ENCODE results near the gene SORCS2. TPM values are rescaled to one million over a fixed set of nuclear protein-coding genes. Genes with fewer than 3 reads are reported as not detected.

SORCS2 gene
- total RNA-seq, 2 experiments from 2014 or later = 0.03 TPM; not detected in 1

DNA sequence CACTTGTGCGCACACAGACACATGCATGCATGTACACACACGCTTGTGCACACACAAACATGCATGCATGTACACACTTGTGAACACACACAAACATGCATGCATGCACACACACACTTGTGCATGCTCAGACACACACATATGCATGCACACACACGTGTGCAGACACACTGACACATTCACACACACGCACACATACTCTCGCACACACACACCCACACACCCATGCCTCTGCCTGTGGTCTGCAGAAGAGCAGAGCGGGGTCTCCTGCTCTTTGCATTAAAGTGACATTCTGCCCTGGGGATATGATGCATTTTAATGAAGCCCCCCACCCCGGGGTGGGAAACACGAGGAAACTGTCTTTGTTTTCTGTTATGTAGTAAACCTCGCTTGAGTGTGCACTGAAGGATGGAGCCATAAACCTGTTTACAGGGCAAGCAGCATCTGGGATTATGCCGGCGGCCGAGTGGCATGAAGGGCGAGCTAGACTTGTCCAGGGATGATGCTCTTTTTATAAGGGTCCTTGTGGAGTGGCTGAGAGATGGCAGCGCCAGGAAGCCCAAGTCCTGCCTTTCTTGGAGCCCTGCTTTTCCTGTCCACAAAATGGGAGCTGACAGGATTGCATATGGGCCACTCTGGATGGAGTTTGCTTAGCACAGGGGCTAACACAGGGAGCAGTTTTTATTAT lies 224.6 kb downstream of the SORCS2 start:
- ChIA-PET CTCF (ENCODE audit: unreplicated experiment) (no interaction called here), POLR2A (no interaction called here)
- Histone ChIP-seq H3K9me2 (ENCODE audit: insufficient read depth, low read length) (no peaks in the 10 kb centered on the region), H3K79me2 (ENCODE audit: insufficient read depth, low read depth, low read length) (no peaks in the 10 kb centered on the region), H3K9me3 (ENCODE audit: low read length) (no peaks in the 10 kb centered on the region), H3K4me2 (ENCODE audit: low read length) (no peak overlapping the region), H3K4me1 (ENCODE audit: insufficient read depth, low read length, poor library complexity, severe bottlenecking) (no peaks in the 10 kb centered on the region), H3K27ac (ENCODE audit: low read depth, low read length, poor library complexity, severe bottlenecking) (no peak overlapping the region), H3K4me3 (ENCODE audit: low read depth, low read length, poor library complexity, severe bottlenecking) (no peak overlapping the region), H2AFZ (ENCODE audit: low read length) (no peak overlapping the region), H4K20me1 (ENCODE audit: insufficient read depth, low read length) (no peaks in the 10 kb centered on the region), H3K36me3 (ENCODE audit: insufficient read depth, low read length) (no peaks in the 10 kb centered on the region)
- no peak for TF ChIP-seq EZH2phosphoT487 (IDR thresholded peaks at IDR 0.05; ENCODE audit: borderline replicate concordance, low read depth, low read length)
- TF ChIP-seq, protein P1, sequence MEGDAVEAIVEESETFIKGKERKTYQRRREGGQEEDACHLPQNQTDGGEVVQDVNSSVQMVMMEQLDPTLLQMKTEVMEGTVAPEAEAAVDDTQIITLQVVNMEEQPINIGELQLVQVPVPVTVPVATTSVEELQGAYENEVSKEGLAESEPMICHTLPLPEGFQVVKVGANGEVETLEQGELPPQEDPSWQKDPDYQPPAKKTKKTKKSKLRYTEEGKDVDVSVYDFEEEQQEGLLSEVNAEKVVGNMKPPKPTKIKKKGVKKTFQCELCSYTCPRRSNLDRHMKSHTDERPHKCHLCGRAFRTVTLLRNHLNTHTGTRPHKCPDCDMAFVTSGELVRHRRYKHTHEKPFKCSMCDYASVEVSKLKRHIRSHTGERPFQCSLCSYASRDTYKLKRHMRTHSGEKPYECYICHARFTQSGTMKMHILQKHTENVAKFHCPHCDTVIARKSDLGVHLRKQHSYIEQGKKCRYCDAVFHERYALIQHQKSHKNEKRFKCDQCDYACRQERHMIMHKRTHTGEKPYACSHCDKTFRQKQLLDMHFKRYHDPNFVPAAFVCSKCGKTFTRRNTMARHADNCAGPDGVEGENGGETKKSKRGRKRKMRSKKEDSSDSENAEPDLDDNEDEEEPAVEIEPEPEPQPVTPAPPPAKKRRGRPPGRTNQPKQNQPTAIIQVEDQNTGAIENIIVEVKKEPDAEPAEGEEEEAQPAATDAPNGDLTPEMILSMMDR (conservative IDR thresholded peaks at IDR 0.05; ENCODE audit: low read length) = no peak
- no peak for DNase-seq (ENCODE audit: low spot score)
- no TSS peak for BruUV-seq (replicated peaks)
- intact Hi-C loops (cut with micrococcal nuclease; ENCODE audit: unreplicated experiment) = no loop called here

DNA sequence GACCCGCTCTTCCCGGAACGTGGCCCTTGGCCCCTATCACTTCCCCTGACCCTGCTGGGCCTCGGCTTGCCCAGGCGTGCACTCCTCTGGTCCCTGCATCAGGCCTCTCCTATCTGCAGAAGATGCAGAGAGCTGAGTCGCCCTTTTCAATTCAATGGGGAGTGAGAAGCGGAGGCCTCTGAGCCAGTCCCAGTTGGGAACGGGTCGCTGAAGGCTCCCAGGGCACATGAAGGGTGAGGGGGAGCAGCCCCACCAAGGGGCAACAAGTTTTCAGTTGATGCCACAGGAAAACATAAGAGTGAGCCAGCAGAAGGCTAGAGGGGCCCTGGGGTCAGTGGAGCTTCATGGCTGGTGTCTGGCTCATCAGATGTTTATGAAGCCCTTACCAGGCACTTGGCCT lies 225.3 kb downstream of the SORCS2 start:
- CTCF ChIA-PET (ENCODE audit: unreplicated experiment) = no interaction called here

More for the DNA sequence above, 225.3 kb downstream of the SORCS2 start:
- Histone ChIP-seq H2AFZ (ENCODE audit: low read length) (no peak overlapping the region), H3K27ac (ENCODE audit: low read depth, low read length, poor library complexity, severe bottlenecking) (no peak overlapping the region), H3K9me3 (ENCODE audit: low read length) (no peaks in the 10 kb centered on the region), H4K20me1 (ENCODE audit: insufficient read depth, low read length) (no peaks in the 10 kb centered on the region), H3K4me1 (ENCODE audit: insufficient read depth, low read length, poor library complexity, severe bottlenecking) (no peaks in the 10 kb centered on the region), H3K4me2 (ENCODE audit: low read length) (no peak overlapping the region), H3K36me3 (ENCODE audit: insufficient read depth, low read length) (no peaks in the 10 kb centered on the region), H3K79me2 (ENCODE audit: insufficient read depth, low read depth, low read length) (no peaks in the 10 kb centered on the region), H3K4me3 (ENCODE audit: low read depth, low read length, poor library complexity, severe bottlenecking) (no peak overlapping the region), H3K9me2 (ENCODE audit: insufficient read depth, low read length) (no peaks in the 10 kb centered on the region)
- DNase-seq (ENCODE audit: low spot score) = no peak
- BruUV-seq (replicated peaks) = no TSS peak
- intact Hi-C loops (cut with micrococcal nuclease; ENCODE audit: unreplicated experiment) = no loop called here
- POLR2A ChIA-PET = no interaction called here
- TF ChIP-seq, protein P1 (conservative IDR thresholded peaks at IDR 0.05; ENCODE audit: low read length) = no peak
- TF ChIP-seq EZH2phosphoT487 (IDR thresholded peaks at IDR 0.05; ENCODE audit: borderline replicate concordance, low read depth, low read length) = no peak

Data from OCI-LY7 (cell line).